Muscle of arm (tissue), 12 donors: ENCODE results near the gene ETS2. TPM values are rescaled to one million over a fixed set of nuclear protein-coding genes. Genes with fewer than 3 reads are reported as not detected.
A peak's percentile ranks its signal among the peaks of the same experiment; 100 is the strongest.

Experiments
- DNase-seq: peaks from one replicate; pipeline ENCODE4 v3.0.0-alpha.2; 2013
- polyA plus RNA-seq, 12 donors: library from polyadenylated mRNA; unstranded; fragments of 120-200 nt; gene quantifications; one replicate each; pipeline ENCODE4 v1.2.1, GENCODE V29; 2013; ENCODE audit not compliant: insufficient read length in 12 of 12

The ETS2 gene
- polyA plus RNA-seq, 12 donors: 24.3 to 108 (median 27.9) TPM; not detected in 1

DNA sequence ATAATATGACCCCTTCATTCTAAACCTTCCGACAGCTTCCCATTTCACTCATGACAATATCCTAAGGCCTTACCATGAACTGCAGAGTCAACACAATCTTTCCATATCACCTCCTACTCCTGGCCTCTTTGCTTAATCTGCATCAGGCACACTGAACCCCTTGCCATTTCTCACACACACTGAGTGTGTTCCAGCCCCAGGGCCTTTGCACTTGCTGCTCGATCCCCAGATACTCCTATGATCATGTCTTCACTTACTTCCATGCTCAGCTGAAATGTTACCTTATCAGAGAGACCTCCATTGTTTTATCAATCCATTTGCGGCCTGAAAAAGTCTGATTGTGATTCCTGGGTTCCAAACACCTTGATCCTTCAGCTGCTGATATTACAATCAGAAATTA lies 47.0 kb downstream of the ETS2 start:
- DNase-seq: no peak

- DNase-seq: no peak
Measured at GRCh38 chr21:38853421-38853919, 47.7 kb downstream of the ETS2 start.

DNA sequence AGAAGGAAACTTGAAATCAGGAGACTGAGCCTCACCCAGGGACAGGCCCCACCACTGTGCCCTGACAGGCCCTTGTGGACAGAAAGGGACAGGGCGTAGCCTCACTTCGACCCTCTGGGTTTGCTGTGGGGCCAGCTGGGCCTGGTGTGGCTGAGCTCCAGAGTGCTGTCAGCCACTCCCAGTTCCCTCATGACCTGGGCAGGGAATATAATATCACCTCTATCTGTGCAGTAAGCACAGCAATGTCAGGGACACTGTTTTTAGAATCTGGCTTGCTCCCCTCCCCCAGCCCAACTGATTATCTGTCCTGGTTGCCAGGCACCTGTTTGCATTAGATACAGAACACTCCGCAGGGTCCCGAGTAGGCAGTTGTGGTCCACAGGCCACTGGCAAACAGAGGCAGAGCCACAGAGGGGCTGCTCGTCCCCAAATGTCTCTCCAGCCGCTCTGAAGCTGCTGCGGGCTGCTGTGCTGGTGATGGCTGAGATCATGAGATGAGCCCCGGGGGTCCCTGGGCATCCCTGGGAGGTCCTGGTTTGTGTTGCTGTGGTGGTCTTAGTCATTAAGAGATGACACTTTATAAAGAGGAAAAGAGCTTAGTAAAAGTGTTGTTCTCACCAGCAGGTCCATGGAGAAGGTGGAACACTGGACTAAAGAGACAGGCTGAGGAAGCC lies 51.6 kb downstream of the ETS2 start:
- no peak for DNase-seq

- DNase-seq: peak; percentile 57
Measured at GRCh38 chr21:38858026-38858811, 52.5 kb downstream of the ETS2 start.

DNA sequence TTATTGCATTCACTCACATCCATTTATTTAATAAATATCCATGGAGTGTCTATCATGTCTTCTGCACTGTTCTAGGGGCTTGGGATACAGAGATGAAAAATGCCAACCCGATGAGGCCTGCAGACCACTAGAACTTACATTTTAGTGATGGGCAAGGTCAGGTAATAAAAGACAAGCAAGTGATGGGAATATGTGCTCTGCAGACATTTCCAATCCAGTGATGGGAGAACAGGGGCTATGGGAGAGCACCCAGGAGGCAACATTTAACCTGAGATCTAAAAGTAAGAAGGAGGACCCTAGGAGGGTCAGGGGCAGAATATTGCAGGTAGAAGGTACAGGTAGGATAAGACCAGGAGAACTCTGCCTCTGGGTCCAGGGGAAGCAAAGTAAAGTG lies 53.1 kb downstream of the ETS2 start:
- DNase-seq: no peak

GRCh38 chr21:38859852-38860251 lies 54.1 kb downstream of the ETS2 start:
- DNase-seq: no peak

DNA sequence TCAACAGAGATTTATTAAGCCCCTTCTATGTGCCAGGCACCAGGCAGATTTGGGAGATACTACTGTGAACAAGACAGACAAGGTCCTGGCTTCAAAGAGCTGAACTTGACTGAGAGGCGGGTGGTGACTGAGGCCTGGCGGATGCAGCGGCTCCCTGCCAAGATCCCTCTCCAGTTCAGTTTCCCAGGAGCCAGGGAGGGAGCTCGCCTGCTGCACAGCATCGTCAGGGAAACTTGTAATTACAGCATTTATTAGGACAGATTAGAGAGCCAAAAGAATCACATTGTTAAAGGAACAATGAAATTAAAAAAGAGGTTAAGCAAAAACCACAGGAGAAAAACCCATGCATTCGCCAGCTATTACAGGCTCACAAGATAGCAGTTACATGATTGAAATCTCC lies 55.3 kb downstream of the ETS2 start:
- DNase-seq: peak; percentile 52

- DNase-seq: no peak
Measured at GRCh38 chr21:38861989-38862683, 56.4 kb downstream of the ETS2 start.

DNA sequence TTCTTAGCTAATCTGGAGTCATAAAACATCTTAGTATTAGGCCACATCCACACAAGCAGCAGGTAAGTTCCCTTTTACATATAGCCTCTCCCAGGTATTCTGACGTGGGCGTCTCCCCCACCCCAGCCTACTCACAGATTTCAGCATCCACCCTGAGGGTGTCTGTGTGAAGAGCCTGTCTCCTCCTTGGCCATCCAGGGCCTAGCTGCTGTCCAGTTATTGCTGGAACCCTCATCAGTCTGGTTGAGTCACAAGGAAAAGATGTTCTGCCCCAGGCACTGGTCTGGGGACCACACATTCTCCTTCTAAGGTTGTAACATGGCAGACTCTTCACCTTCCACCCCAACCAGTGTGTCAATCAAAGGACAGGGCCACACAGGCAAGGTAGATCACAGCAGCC lies 57.6 kb downstream of the ETS2 start:
- no peak for DNase-seq

GRCh38 chr21:38863843-38864363 lies 58.2 kb downstream of the ETS2 start:
- DNase-seq: no peak

GRCh38 chr21:38864964-38865363 lies 59.2 kb downstream of the ETS2 start:
- no peak for DNase-seq

GRCh38 chr21:38869196-38869595 lies 63.5 kb downstream of the ETS2 start:
- no peak for DNase-seq

- DNase-seq: no peak
Measured at GRCh38 chr21:38869946-38870345, 64.2 kb downstream of the ETS2 start.
